Measurements from ENCODE around the gene CPB1. TPM values are rescaled to one million over a fixed set of nuclear protein-coding genes. Genes with fewer than 3 reads are reported as not detected.

The CPB1 gene
- total and polyA plus RNA-seq, 9 donors = 0.55 to 2.4 (median 1.1) TPM

GRCh38 chr3:148796799-148797198, 30.8 kb upstream of the CPB1 start:
- H3K27ac ChIP-seq (ENCODE audit: low read length) = no peak overlapping the region
- no peaks in the 10 kb centered on the region for H3K36me3 ChIP-seq (ENCODE audit: control insufficient read depth, insufficient read depth, low read length)
- no peaks in the 10 kb centered on the region for H3K27me3 ChIP-seq (ENCODE audit: control insufficient read depth, insufficient read depth, low read length)
- H3K9me3 ChIP-seq (replicated peaks; ENCODE audit: control insufficient read depth, low read depth, low read length) = no peaks in the 10 kb centered on the region
- WGBS (ENCODE audit: insufficient coverage) = no CpG with 5 or more reads among the region's 1 CpG
- DNase-seq = no peak
- peaks cover 2% of the 10 kb centered on the region for H3K4me1 ChIP-seq (ENCODE audit: control insufficient read depth, insufficient read depth, low read length)
- no peak overlapping the region for H3K4me3 ChIP-seq (ENCODE audit: low read length)

GRCh38 chr3:148797795-148798194, 29.8 kb upstream of the CPB1 start:
- no CpG with 5 or more reads among the region's 2 CpGs for WGBS (ENCODE audit: insufficient coverage)
- no peaks in the 10 kb centered on the region for H3K27me3 ChIP-seq (ENCODE audit: control insufficient read depth, insufficient read depth, low read length)
- H3K36me3 ChIP-seq (ENCODE audit: control insufficient read depth, insufficient read depth, low read length) = no peaks in the 10 kb centered on the region
- H3K27ac ChIP-seq (ENCODE audit: low read length) = no peak overlapping the region
- no peaks in the 10 kb centered on the region for H3K4me1 ChIP-seq (ENCODE audit: control insufficient read depth, insufficient read depth, low read length)
- no peaks in the 10 kb centered on the region for H3K9me3 ChIP-seq (replicated peaks; ENCODE audit: control insufficient read depth, low read depth, low read length)
- DNase-seq = no peak
- no peak overlapping the region for H3K4me3 ChIP-seq (ENCODE audit: low read length)

GRCh38 chr3:148800414-148800813, 27.2 kb upstream of the CPB1 start:
- no CpG with 5 or more reads among the region's 1 CpG for WGBS (ENCODE audit: insufficient coverage)
- no peaks in the 10 kb centered on the region for H3K27me3 ChIP-seq (ENCODE audit: control insufficient read depth, insufficient read depth, low read length)
- no peak for DNase-seq
- no peaks in the 10 kb centered on the region for H3K9me3 ChIP-seq (replicated peaks; ENCODE audit: control insufficient read depth, low read depth, low read length)
- no peak overlapping the region for H3K4me3 ChIP-seq (ENCODE audit: low read length)
- H3K4me1 ChIP-seq (ENCODE audit: control insufficient read depth, insufficient read depth, low read length) = no peaks in the 10 kb centered on the region
- H3K27ac ChIP-seq (ENCODE audit: low read length) = no peak overlapping the region
- H3K36me3 ChIP-seq (ENCODE audit: control insufficient read depth, insufficient read depth, low read length) = no peaks in the 10 kb centered on the region

GRCh38 chr3:148809835-148810234, 17.8 kb upstream of the CPB1 start:
- Histone ChIP-seq H3K9me3 (replicated peaks; ENCODE audit: control insufficient read depth, low read depth, low read length) (no peaks in the 10 kb centered on the region), H3K36me3 (ENCODE audit: control insufficient read depth, insufficient read depth, low read length) (no peaks in the 10 kb centered on the region), H3K4me3 (ENCODE audit: low read length) (no peak overlapping the region), H3K27me3 (ENCODE audit: control insufficient read depth, insufficient read depth, low read length) (no peaks in the 10 kb centered on the region), H3K4me1 (ENCODE audit: control insufficient read depth, insufficient read depth, low read length) (no peaks in the 10 kb centered on the region), H3K27ac (ENCODE audit: low read length) (no peak overlapping the region)
- no peak for DNase-seq
- WGBS (ENCODE audit: insufficient coverage) = 78% methylated on average over 2 of the region's 2 CpGs

- no peak for DNase-seq
- Histone ChIP-seq H3K9me3 (replicated peaks; ENCODE audit: control insufficient read depth, low read depth, low read length) (no peaks in the 10 kb centered on the region), H3K4me1 (ENCODE audit: control insufficient read depth, insufficient read depth, low read length) (no peaks in the 10 kb centered on the region), H3K27ac (ENCODE audit: low read length) (no peak overlapping the region), H3K4me3 (ENCODE audit: low read length) (no peak overlapping the region), H3K36me3 (ENCODE audit: control insufficient read depth, insufficient read depth, low read length) (no peaks in the 10 kb centered on the region), H3K27me3 (ENCODE audit: control insufficient read depth, insufficient read depth, low read length) (no peaks in the 10 kb centered on the region)
- WGBS (ENCODE audit: insufficient coverage) = 72% methylated on average over 5 of the region's 11 CpGs
These were observed 12.1 kb upstream of the CPB1 start for GRCh38 chr3:148815316-148816110.

GRCh38 chr3:148816427-148816826, 11.2 kb upstream of the CPB1 start:
- no peak overlapping the region for H3K4me3 ChIP-seq (ENCODE audit: low read length)
- no peak for DNase-seq
- H3K9me3 ChIP-seq (replicated peaks; ENCODE audit: control insufficient read depth, low read depth, low read length) = no peaks in the 10 kb centered on the region
- 88% methylated on average over 1 of the region's 2 CpGs for WGBS (ENCODE audit: insufficient coverage)
- no peak overlapping the region for H3K27ac ChIP-seq (ENCODE audit: low read length)
- H3K4me1 ChIP-seq (ENCODE audit: control insufficient read depth, insufficient read depth, low read length) = no peaks in the 10 kb centered on the region
- no peaks in the 10 kb centered on the region for H3K27me3 ChIP-seq (ENCODE audit: control insufficient read depth, insufficient read depth, low read length)
- H3K36me3 ChIP-seq (ENCODE audit: control insufficient read depth, insufficient read depth, low read length) = no peaks in the 10 kb centered on the region

GRCh38 chr3:148816981-148817525, 10.6 kb upstream of the CPB1 start:
- H3K27me3 ChIP-seq (ENCODE audit: control insufficient read depth, insufficient read depth, low read length) = no peaks in the 10 kb centered on the region
- no peak overlapping the region for H3K4me3 ChIP-seq (ENCODE audit: low read length)
- H3K4me1 ChIP-seq (ENCODE audit: control insufficient read depth, insufficient read depth, low read length) = no peaks in the 10 kb centered on the region
- H3K9me3 ChIP-seq (replicated peaks; ENCODE audit: control insufficient read depth, low read depth, low read length) = no peaks in the 10 kb centered on the region
- no peak for DNase-seq
- no CpG with 5 or more reads among the region's 3 CpGs for WGBS (ENCODE audit: insufficient coverage)
- no peak overlapping the region for H3K27ac ChIP-seq (ENCODE audit: low read length)
- no peaks in the 10 kb centered on the region for H3K36me3 ChIP-seq (ENCODE audit: control insufficient read depth, insufficient read depth, low read length)

GRCh38 chr3:148820361-148821245, 7.0 kb upstream of the CPB1 start:
- Histone ChIP-seq H3K36me3 (ENCODE audit: control insufficient read depth, insufficient read depth, low read length) (no peaks in the 10 kb centered on the region), H3K27me3 (ENCODE audit: control insufficient read depth, insufficient read depth, low read length) (no peaks in the 10 kb centered on the region), H3K4me1 (ENCODE audit: control insufficient read depth, insufficient read depth, low read length) (no peaks in the 10 kb centered on the region), H3K4me3 (ENCODE audit: low read length) (no peak overlapping the region), H3K9me3 (replicated peaks; ENCODE audit: control insufficient read depth, low read depth, low read length) (no peaks in the 10 kb centered on the region), H3K27ac (ENCODE audit: low read length) (no peak overlapping the region)
- WGBS (ENCODE audit: insufficient coverage) = no CpG with 5 or more reads among the region's 7 CpGs
- DNase-seq = no peak

GRCh38 chr3:148823026-148823425, 4.6 kb upstream of the CPB1 start:
- no peak for DNase-seq
- Histone ChIP-seq H3K27me3 (ENCODE audit: control insufficient read depth, insufficient read depth, low read length) (no peaks in the 10 kb centered on the region), H3K9me3 (replicated peaks; ENCODE audit: control insufficient read depth, low read depth, low read length) (no peaks in the 10 kb centered on the region), H3K4me1 (ENCODE audit: control insufficient read depth, insufficient read depth, low read length) (no peaks in the 10 kb centered on the region), H3K4me3 (ENCODE audit: low read length) (no peak overlapping the region), H3K36me3 (ENCODE audit: control insufficient read depth, insufficient read depth, low read length) (no peaks in the 10 kb centered on the region), H3K27ac (ENCODE audit: low read length) (no peak overlapping the region)
- no CpG with 5 or more reads among the region's 1 CpG for whole genome bisulfite sequencing (ENCODE audit: insufficient coverage)

GRCh38 chr3:148825476-148825875, 2.1 kb upstream of the CPB1 start:
- no peaks in the 10 kb centered on the region for H3K4me1 ChIP-seq (ENCODE audit: control insufficient read depth, insufficient read depth, low read length)
- no peak for DNase-seq
- WGBS (ENCODE audit: insufficient coverage) = no CpG with 5 or more reads among the region's 3 CpGs
- no peaks in the 10 kb centered on the region for H3K27me3 ChIP-seq (ENCODE audit: control insufficient read depth, insufficient read depth, low read length)
- H3K27ac ChIP-seq (ENCODE audit: low read length) = no peak overlapping the region
- H3K9me3 ChIP-seq (replicated peaks; ENCODE audit: control insufficient read depth, low read depth, low read length) = no peaks in the 10 kb centered on the region
- H3K4me3 ChIP-seq (ENCODE audit: low read length) = no peak overlapping the region
- no peaks in the 10 kb centered on the region for H3K36me3 ChIP-seq (ENCODE audit: control insufficient read depth, insufficient read depth, low read length)
